GM12891 (cell line): Measurements from ENCODE around the gene SPATA32.

Experiments
- POLR2A ChIP-seq: IDR thresholded peaks from 2 replicates; pipeline ENCODE4 v1.6.1; 2011; ENCODE audit warnings: low read depth, low read length, control low read depth
- SPI1 ChIP-seq: IDR thresholded peaks from 2 replicates; pipeline ENCODE4 v1.6.1; 2011; ENCODE audit warnings: low read depth, low read length, control low read depth

DNA sequence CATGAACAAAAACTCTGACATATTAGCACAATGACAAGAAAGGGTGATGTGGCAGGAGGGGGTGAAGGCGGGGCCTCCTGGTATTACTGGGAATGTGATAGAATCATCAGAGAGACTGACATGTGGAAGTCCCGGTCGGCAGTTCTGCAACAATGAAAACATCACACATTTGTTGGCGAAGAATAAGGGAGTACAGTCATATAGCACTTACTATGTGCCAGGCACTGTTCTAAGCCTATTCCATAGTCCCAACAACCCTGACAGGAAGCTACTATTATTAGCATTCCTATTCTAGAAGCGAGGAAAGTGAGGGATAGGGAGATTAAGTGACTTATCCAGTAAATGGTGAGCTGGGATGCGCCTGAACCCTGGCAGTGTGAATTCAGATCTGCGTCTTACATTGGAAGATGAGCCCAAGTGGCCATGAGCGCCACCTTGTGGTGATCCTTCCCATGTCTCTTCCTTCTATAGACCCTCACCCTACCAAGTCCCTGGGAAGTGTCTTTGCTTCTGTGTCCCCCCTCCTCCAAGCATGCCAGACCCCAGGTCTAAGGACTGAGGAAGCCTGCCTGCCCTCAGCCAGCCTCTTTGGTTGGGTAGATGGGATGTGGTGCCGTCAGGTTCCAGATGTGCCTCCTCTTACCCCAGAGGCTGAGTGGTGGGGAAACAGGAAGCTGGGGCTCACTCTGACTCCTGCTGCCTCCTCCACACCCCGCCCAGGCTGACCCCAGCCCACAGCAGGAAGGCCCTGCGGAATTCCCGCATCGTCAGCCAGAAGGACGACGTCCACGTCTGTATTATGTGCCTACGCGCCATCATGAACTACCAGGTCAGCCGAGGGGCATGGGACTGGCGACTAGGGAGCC lies 26.2 kb downstream of the SPATA32 start:
- TF ChIP-seq SPI1 (no peak), POLR2A (no peak)
